Muscle layer of duodenum (tissue), 2 donors: Measurements from ENCODE around the gene SLC43A3.

Experiments used
- H3K27ac ChIP-seq: one replicate; pipeline ENCODE4 v1.7.0; 2013; ENCODE audit warnings: mild to moderate bottlenecking, low read length
- H3K27me3 ChIP-seq: one replicate; pipeline ENCODE4 v1.7.0; 2013; ENCODE audit warnings: low read depth, mild to moderate bottlenecking, control low read depth, low read length
- H3K36me3 ChIP-seq, 2 donors: one replicate each; pipeline ENCODE4 v1.7.0; 2013; ENCODE audit warnings: low read length in 2 of 2, control low read depth in 1 of 2, mild to moderate bottlenecking in 1 of 2; ENCODE audit not compliant: insufficient read depth in 2 of 2, control insufficient read depth in 1 of 2
- H3K4me1 ChIP-seq, 2 donors: one replicate each; pipeline ENCODE4 v1.7.0; 2013; ENCODE audit warnings: low read length in 2 of 2, mild to moderate bottlenecking in 2 of 2, control low read depth in 1 of 2, moderate library complexity in 1 of 2; ENCODE audit not compliant: insufficient read depth in 2 of 2, control insufficient read depth in 1 of 2
- H3K4me3 ChIP-seq, 2 donors: one replicate each; pipeline ENCODE4 v1.7.0; 2013; ENCODE audit warnings: low read length in 2 of 2, low read depth in 1 of 2, mild to moderate bottlenecking in 1 of 2
- H3K9me3 ChIP-seq, 2 donors: one replicate each; pipeline ENCODE4 v1.7.0; 2013; ENCODE audit warnings: low read length in 2 of 2, control low read depth in 1 of 2, mild to moderate bottlenecking in 1 of 2; ENCODE audit not compliant: control insufficient read depth in 1 of 2
- donor health status: healthy.

The SLC43A3 gene

DNA sequence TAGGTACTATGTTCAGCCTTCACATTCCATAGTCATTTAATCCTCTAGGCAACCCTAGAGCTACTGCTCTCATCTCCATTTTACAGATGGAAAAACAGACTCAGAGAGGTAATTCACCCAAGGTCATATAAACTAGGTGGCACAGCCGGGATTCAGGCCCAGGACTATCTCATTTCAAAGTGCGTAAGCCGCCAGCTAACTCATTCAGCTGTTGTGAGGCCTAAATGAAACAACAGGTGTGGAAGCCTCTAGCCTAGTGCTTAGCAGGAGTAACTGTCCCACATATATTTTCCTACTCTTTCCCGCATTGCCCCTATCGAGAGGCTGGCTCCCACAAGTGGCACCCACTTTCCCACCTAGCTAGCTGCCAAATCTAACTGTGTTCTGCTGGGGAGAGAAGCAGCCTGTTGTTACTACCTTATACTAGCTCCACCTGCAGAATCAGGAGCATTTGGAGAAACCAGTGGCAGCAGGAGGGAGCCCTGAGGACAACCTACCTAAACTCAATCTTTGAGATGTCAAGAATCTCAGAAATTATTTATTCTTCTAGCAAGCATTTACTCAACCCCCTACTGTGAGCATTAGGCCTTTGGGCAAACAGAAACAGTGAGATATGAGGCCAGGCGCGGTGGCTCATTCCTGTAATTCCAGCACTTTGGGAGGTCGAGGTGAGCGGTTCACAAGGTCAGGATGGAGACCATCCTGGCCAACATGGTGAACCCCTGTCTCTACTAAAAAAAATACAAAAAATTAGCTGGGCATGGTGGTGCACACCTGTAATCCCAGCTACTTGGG is 66.8 kb downstream of the SLC43A3 start:
- no peak overlapping the region for H3K27ac ChIP-seq
- no peaks in the 10 kb centered on the region for H3K9me3 ChIP-seq
- no peak overlapping the region for H3K4me3 ChIP-seq
- H3K36me3 ChIP-seq: no peaks in the 10 kb centered on the region
- no peaks in the 10 kb centered on the region for H3K27me3 ChIP-seq
- no peaks in the 10 kb centered on the region for H3K4me1 ChIP-seq

DNA sequence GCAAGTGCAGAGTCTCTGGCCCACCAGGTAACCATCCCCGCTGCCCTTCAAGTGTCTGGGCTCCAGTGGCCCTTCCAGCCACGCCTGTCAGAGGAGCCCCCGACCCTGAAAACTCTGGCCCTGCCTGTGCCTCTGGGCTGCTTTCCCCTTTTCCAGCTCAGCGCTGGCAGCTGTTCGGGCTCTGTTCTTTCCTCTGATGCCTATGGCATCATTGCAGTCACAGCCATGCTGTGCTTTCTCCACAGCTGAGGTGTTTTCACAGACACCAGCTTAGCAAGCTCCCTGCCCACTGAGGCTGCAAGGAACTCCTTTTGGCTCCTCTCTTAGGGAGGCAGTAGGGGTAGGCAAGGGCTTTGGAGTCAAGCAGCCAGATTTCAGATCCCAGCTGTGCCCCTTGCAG is 67.5 kb downstream of the SLC43A3 start:
- H3K36me3 ChIP-seq: no peaks in the 10 kb centered on the region
- no peaks in the 10 kb centered on the region for H3K9me3 ChIP-seq
- H3K4me1 ChIP-seq: no peaks in the 10 kb centered on the region
- no peak overlapping the region for H3K4me3 ChIP-seq
- no peaks in the 10 kb centered on the region for H3K27me3 ChIP-seq
- H3K27ac ChIP-seq: no peak overlapping the region

DNA sequence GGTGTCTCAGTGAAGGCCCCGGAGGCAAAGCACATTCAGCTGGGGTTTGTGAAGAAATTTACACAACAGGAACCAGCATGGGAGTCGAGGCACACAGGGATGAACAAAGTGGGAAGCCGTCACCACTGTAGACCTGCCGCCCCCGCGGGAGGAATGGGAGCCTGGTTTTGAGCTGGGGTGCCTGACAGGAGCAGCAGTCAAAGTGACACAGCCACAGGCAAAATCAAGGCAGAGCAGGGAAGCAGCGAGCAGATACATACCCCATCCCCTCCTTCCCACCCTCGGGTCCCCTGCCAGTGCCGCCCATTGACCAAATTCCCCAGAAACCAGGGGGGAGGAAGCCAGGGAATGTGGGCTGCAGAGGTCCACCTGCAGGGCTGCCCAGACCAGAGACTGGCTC is 67.9 kb downstream of the SLC43A3 start:
- H3K36me3 ChIP-seq: no peaks in the 10 kb centered on the region
- H3K4me3 ChIP-seq: no peak overlapping the region
- no peaks in the 10 kb centered on the region for H3K4me1 ChIP-seq
- H3K9me3 ChIP-seq: no peaks in the 10 kb centered on the region
- H3K27ac ChIP-seq: no peak overlapping the region
- no peaks in the 10 kb centered on the region for H3K27me3 ChIP-seq

DNA sequence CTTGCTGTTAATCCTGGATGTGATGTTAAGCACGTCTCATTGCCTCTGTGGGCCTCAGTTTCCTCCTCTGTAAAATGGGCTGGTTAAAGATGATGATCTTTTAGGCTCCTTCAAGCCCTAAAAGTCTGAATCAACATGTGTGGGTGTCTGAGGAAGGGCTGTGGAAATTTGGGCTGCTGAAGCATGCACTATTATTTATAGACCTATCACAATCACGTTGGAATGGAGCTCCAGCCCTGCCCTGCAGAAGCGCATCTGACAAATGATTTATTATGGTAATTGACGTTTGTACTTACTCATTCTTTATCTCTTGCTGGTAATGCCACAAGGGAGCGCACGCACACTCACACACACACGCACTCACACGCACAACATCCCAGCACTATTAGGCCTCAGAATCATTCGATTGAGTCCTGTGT is 68.4 kb downstream of the SLC43A3 start:
- H3K4me1 ChIP-seq: no peaks in the 10 kb centered on the region
- no peaks in the 10 kb centered on the region for H3K27me3 ChIP-seq
- no peaks in the 10 kb centered on the region for H3K36me3 ChIP-seq
- H3K27ac ChIP-seq: no peak overlapping the region
- no peak overlapping the region for H3K4me3 ChIP-seq
- H3K9me3 ChIP-seq: no peaks in the 10 kb centered on the region

DNA sequence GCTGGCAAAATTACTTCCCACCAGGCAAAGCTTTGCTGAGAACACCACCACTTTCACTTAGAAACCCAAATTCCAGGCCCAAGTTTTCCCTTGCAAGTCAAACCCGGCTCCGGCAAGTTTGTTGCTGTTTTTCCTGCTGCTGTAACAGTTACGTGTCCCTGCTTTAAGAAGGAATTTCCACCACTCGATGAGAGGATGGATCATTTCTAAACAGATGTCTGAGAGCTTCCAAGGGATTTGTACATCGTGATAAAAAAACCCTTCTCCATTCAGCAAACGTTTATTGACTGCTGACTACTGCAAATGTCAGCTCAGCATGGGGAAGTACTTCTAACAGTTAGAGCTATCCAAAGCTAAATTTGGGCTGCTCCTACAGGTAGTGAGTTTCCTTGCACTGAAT is 69.1 kb downstream of the SLC43A3 start:
- Histone ChIP-seq H3K9me3 (no peaks in the 10 kb centered on the region), H3K36me3 (no peaks in the 10 kb centered on the region), H3K4me1 (no peaks in the 10 kb centered on the region), H3K4me3 (no peak overlapping the region), H3K27ac (no peak overlapping the region), H3K27me3 (no peaks in the 10 kb centered on the region)

DNA sequence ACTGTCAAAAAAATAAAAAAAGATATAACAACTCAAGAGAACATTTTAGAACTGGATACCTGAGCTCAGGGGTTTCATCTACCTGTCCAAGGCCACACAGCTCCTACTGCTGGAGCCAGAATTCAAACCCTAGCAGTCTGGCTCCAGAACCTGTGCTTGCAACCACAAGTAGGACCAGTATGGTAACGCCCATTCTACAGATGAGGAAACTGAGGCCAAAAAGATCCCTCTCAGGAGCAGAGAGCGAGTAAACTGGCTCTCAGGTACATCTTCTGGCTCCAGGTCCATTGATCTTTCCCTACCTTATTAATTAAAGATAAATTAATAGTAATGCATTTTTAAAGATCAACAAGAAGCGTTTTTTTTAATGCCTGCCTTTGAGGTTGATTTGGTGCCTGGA is 69.6 kb downstream of the SLC43A3 start:
- Histone ChIP-seq H3K9me3 (no peaks in the 10 kb centered on the region), H3K4me3 (no peak overlapping the region), H3K36me3 (no peaks in the 10 kb centered on the region), H3K27me3 (no peaks in the 10 kb centered on the region), H3K27ac (no peak overlapping the region), H3K4me1 (no peaks in the 10 kb centered on the region)
